Measurements from ENCODE around the gene RNF20. TPM values are rescaled to one million over a fixed set of nuclear protein-coding genes. Genes with fewer than 3 reads are reported as not detected.
"Not testable (repeated sequence)": the region's sequence is repeated elsewhere in the genome, so short reads cannot be mapped to it uniquely, and the experiment has no call there.

RNF20 gene
- total RNA-seq, 2 donors from 2014 or later = 39.8 to 41.1 TPM

- DNase-seq = no peak
- no peak for ATAC-seq
- intact Hi-C loops (cut with DNase I) = loop anchor here in 1 of 2 donors (5.0 kb wide), 1 partner anchor 71 kb away; no protein-coding TSS in a partner anchor
These were observed 5.6 kb upstream of the RNF20 start for GRCh38 chr9:101528015-101528414.

GRCh38 chr9:101530076-101530711 lies 3.5 kb upstream of the RNF20 start:
- DNase-seq (peak; percentile 64), ATAC-seq (peak; percentile 31 to 33)
- intact Hi-C loops (cut with DNase I) = loop anchor here (2.0 to 10.0 kb wide), 3 partner anchors 63 to 135 kb away; partner anchors contain the start of genes MRPL50 (in 1 of the 2) and ZNF189 (in 1 of the 2)

GRCh38 chr9:101536351-101536750 lies 2.7 kb downstream of the RNF20 start:
- intact Hi-C loops (cut with DNase I) = loop anchor here in 1 of 2 donors (10.0 kb wide), 1 partner anchor 142 kb away; the partner anchor contains the start of genes MRPL50 and ZNF189
- no peak for ATAC-seq
- no peak for DNase-seq

- intact Hi-C loops (cut with DNase I) = loop anchor here in 1 of 2 donors (10.0 kb wide), 1 partner anchor 142 kb away; the partner anchor contains the start of genes MRPL50 and ZNF189
- ATAC-seq = no peak
- no peak for DNase-seq
These were observed 3.3 kb downstream of the RNF20 start for GRCh38 chr9:101536938-101537337.

- ATAC-seq = no peak
- intact Hi-C loops (cut with DNase I) = no loop called here
- no peak for DNase-seq
These were observed 6.4 kb downstream of the RNF20 start for GRCh38 chr9:101540069-101540468.

- no peak for ATAC-seq
These were observed 9.6 kb downstream of the RNF20 start for GRCh38 chr9:101543098-101543735.

GRCh38 chr9:101549472-101550098 lies 15.9 kb downstream of the RNF20 start:
- intact Hi-C loops (cut with DNase I); ATAC-seq; DNase-seq: not testable (repeated sequence)

More at GRCh38 chr9:101543098-101543735, 9.6 kb downstream of the RNF20 start:
- intact Hi-C loops (cut with DNase I) = no loop called here
- DNase-seq = no peak

GRCh38 chr9:101561740-101562139 lies 28.1 kb downstream of the RNF20 start:
- intact Hi-C loops (cut with DNase I) = no loop called here
- ATAC-seq (no peak), DNase-seq (no peak)

GRCh38 chr9:101562966-101563365 lies 29.3 kb downstream of the RNF20 start:
- ATAC-seq = no peak
- intact Hi-C loops (cut with DNase I) = no loop called here
- DNase-seq = no peak

GRCh38 chr9:101564252-101564651 lies 30.6 kb downstream of the RNF20 start:
- intact Hi-C loops (cut with DNase I) = no loop called here
- no peak for ATAC-seq
- no peak for DNase-seq

- no peak for ATAC-seq
These were observed 33.5 kb downstream of the RNF20 start for GRCh38 chr9:101566904-101567724.

GRCh38 chr9:101567725-101568350 lies 34.2 kb downstream of the RNF20 start:
- no peak for ATAC-seq
- intact Hi-C loops (cut with DNase I) = no loop called here

More at GRCh38 chr9:101566904-101567724, 33.5 kb downstream of the RNF20 start:
- no peak for DNase-seq
- intact Hi-C loops (cut with DNase I) = no loop called here

GRCh38 chr9:101569741-101570501 lies 36.3 kb downstream of the RNF20 start:
- intact Hi-C loops (cut with DNase I) = no loop called here
- no peak for DNase-seq
- peak in 1 of 2 donors; percentile 40 for ATAC-seq

More at GRCh38 chr9:101567725-101568350, 34.2 kb downstream of the RNF20 start:
- no peak for DNase-seq

- ATAC-seq = no peak
- no peak for DNase-seq
- intact Hi-C loops (cut with DNase I) = no loop called here
These were observed 37.5 kb downstream of the RNF20 start for GRCh38 chr9:101571114-101571513.

- DNase-seq (no peak), ATAC-seq (no peak)
- intact Hi-C loops (cut with DNase I) = no loop called here
These were observed 38.7 kb downstream of the RNF20 start for GRCh38 chr9:101572316-101572715.

- ATAC-seq (no peak), DNase-seq (no peak)
- intact Hi-C loops (cut with DNase I) = no loop called here
These were observed 41.2 kb downstream of the RNF20 start for GRCh38 chr9:101574731-101575333.

GRCh38 chr9:101578378-101578777 lies 44.7 kb downstream of the RNF20 start:
- intact Hi-C loops (cut with DNase I) = no loop called here
- ATAC-seq (no peak), DNase-seq (no peak)
